ENCODE measurements around the gene LHFPL6. TPM values are rescaled to one million over a fixed set of nuclear protein-coding genes. Genes with fewer than 3 reads are reported as not detected.

Gene LHFPL6
- total and polyA plus RNA-seq, 4 donors = 22.7 to 115 (median 36.1) TPM

DNA sequence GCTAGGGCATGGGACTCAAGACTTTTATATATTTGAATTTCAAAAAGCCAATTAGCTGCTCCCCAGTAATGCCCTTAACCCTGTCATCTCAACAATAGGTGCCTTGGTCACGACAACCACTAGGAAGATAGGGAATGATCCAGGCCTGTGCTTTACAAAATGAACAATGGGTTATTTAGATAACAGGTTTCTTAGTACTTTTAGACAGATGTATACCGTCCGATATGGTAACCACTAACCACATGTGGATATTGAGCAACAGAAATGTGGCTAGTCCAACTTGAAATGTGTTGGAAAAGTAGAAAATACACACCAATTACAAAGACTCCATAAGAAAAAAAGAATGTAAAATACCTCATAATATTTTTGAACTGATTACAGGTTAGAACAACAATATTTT, 201.2 kb downstream of the LHFPL6 start:
- TF ChIP-seq, protein P1, sequence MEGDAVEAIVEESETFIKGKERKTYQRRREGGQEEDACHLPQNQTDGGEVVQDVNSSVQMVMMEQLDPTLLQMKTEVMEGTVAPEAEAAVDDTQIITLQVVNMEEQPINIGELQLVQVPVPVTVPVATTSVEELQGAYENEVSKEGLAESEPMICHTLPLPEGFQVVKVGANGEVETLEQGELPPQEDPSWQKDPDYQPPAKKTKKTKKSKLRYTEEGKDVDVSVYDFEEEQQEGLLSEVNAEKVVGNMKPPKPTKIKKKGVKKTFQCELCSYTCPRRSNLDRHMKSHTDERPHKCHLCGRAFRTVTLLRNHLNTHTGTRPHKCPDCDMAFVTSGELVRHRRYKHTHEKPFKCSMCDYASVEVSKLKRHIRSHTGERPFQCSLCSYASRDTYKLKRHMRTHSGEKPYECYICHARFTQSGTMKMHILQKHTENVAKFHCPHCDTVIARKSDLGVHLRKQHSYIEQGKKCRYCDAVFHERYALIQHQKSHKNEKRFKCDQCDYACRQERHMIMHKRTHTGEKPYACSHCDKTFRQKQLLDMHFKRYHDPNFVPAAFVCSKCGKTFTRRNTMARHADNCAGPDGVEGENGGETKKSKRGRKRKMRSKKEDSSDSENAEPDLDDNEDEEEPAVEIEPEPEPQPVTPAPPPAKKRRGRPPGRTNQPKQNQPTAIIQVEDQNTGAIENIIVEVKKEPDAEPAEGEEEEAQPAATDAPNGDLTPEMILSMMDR (IDR thresholded peaks at IDR 0.05; ENCODE audit: control extremely low read depth, extremely low read depth) = no peak
- Histone ChIP-seq H3K9me3 (ENCODE audit: control insufficient read depth in 4 of 4, insufficient read depth in 3 of 4, low read length in 3 of 4) (no peaks in the 10 kb centered on the region), H3K36me3 (ENCODE audit: control insufficient read depth in 4 of 4, insufficient read depth in 4 of 4, low read length in 4 of 4) (peaks cover 0 to 3% (median 0%) of the 10 kb centered on the region in 4 donors), H3K27ac (ENCODE audit: low read depth in 1 of 2, low read length in 1 of 2) (no peak overlapping the region), H3K9ac (ENCODE audit: insufficient read depth in 1 of 2, low read length in 2 of 2) (no peak overlapping the region), H3K4me1 (ENCODE audit: control insufficient read depth in 5 of 5, insufficient read depth in 5 of 5, low read length in 5 of 5) (peaks cover 0 to 33% (median 13%) of the 10 kb centered on the region in 5 donors), H3K27me3 (ENCODE audit: control insufficient read depth in 3 of 3, insufficient read depth in 3 of 3, low read length in 2 of 3) (no peaks in the 10 kb centered on the region), H3K4me3 (no peak overlapping the region)
- 29 to 72% methylated on average over 3 of the region's 3 CpGs for WGBS, 2 donors
- DNase-seq (no peak), ATAC-seq (ENCODE audit: insufficient read depth, low FRiP score) (no peak)

DNA sequence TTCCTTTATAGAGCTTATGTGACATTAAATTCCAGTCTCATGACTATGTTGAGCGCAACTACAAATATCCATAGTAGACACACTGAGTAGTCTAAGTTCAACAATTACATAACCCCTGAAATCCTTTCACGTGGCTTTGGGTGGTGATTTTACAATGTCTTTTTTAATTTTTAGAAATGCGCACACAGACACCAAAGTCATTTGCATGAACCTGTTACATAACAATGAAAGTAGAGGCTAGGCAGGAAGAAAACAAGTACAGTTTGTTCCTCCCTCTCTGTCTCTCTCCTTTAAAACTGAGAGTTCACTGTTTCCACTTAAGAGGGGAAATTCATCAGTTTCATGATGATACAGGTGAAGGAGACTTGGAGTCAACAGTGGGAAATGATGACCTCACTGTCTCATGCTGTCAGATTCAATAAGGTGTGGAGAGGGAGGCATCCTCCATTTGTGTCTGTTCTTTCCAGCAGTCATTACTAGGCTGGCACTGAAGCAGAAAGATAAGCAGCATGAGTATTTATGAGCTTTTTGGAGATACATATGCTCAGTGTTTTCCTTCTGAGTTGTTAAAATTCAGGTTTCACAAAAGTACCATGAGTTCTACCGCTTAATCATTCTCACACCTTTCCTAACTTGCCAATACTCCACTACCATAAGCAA, 201.8 kb downstream of the LHFPL6 start:
- WGBS, 2 donors = 55 to 78% methylated on average over 4 of the region's 4 CpGs

DNA sequence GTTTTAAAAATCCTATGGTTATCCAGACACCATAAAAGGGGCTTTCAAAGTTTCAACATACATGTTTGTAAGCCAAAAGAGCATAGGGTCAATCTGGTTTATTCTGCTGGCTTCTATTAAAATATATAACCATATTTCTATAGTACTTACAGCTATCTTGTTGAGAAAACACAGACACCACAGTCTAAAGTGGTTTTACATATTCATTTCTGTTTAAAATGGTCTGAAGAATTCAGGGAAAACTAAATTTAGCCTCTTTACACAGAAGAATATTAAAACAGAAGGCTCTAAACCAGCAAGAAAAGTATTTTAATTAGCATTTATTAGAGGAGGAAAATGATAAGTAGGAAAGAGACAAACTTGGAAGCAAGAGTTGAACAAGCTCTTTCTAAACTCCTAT, 203.9 kb downstream of the LHFPL6 start:
- H3K36me3 ChIP-seq (ENCODE audit: control insufficient read depth in 4 of 4, insufficient read depth in 4 of 4, low read length in 4 of 4) = peaks cover 0 to 3% (median 0%) of the 10 kb centered on the region in 4 donors
- H3K27me3 ChIP-seq (ENCODE audit: control insufficient read depth in 3 of 3, insufficient read depth in 3 of 3, low read length in 2 of 3) = no peaks in the 10 kb centered on the region
- TF ChIP-seq, protein P1 (IDR thresholded peaks at IDR 0.05; ENCODE audit: control extremely low read depth, extremely low read depth) = no peak
- no peaks in the 10 kb centered on the region for H3K9me3 ChIP-seq (ENCODE audit: control insufficient read depth in 4 of 4, insufficient read depth in 3 of 4, low read length in 3 of 4)
- ATAC-seq (ENCODE audit: insufficient read depth, low FRiP score) (no peak), DNase-seq (no peak)
- H3K4me1 ChIP-seq (ENCODE audit: control insufficient read depth in 5 of 5, insufficient read depth in 5 of 5, low read length in 5 of 5) = peaks cover 2 to 32% (median 25%) of the 10 kb centered on the region in 5 donors
- no peak overlapping the region for H3K27ac ChIP-seq (ENCODE audit: low read depth in 1 of 2, low read length in 1 of 2)
- H3K9ac ChIP-seq (ENCODE audit: insufficient read depth in 1 of 2, low read length in 2 of 2) = no peak overlapping the region
- H3K4me3 ChIP-seq = no peak overlapping the region

More for the DNA sequence above, 201.8 kb downstream of the LHFPL6 start:
- no peaks in the 10 kb centered on the region for H3K27me3 ChIP-seq (ENCODE audit: control insufficient read depth in 3 of 3, insufficient read depth in 3 of 3, low read length in 2 of 3)
- no peak for ATAC-seq (ENCODE audit: insufficient read depth, low FRiP score)
- H3K4me3 ChIP-seq = no peak overlapping the region
- TF ChIP-seq, protein P1 (IDR thresholded peaks at IDR 0.05; ENCODE audit: control extremely low read depth, extremely low read depth) = no peak
- H3K36me3 ChIP-seq (ENCODE audit: control insufficient read depth in 4 of 4, insufficient read depth in 4 of 4, low read length in 4 of 4) = peaks cover 0 to 3% (median 0%) of the 10 kb centered on the region in 4 donors
- no peaks in the 10 kb centered on the region for H3K9me3 ChIP-seq (ENCODE audit: control insufficient read depth in 4 of 4, insufficient read depth in 3 of 4, low read length in 3 of 4)
- no peak overlapping the region for H3K9ac ChIP-seq (ENCODE audit: insufficient read depth in 1 of 2, low read length in 2 of 2)
- H3K4me1 ChIP-seq (ENCODE audit: control insufficient read depth in 5 of 5, insufficient read depth in 5 of 5, low read length in 5 of 5) = peaks cover 0 to 32% (median 13%) of the 10 kb centered on the region in 5 donors
- no peak for DNase-seq
- no peak overlapping the region for H3K27ac ChIP-seq (ENCODE audit: low read depth in 1 of 2, low read length in 1 of 2)

DNA sequence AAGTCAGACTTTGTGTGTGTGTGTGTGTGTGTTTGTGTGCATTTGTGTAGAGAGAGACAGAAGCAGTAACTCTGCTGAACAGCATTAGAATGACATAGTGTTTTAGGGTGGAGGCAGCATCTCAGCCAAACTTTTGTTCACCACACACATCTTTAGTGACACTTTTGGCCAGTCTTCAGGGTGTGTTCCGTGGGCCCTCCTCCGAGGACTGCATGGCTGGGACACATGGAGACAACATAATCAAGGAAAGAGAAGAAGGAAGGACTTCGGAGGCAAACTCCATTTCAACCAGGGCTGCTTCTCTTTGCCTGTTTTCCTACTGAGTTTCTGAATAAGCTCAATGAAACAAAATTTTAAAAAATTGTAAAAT, 205.1 kb downstream of the LHFPL6 start:
- Histone ChIP-seq H3K36me3 (ENCODE audit: control insufficient read depth in 4 of 4, insufficient read depth in 4 of 4, low read length in 4 of 4) (peaks cover 0 to 3% (median 0%) of the 10 kb centered on the region in 4 donors), H3K4me3 (no peak overlapping the region), H3K27ac (ENCODE audit: low read depth in 1 of 2, low read length in 1 of 2) (no peak overlapping the region), H3K9me3 (ENCODE audit: control insufficient read depth in 4 of 4, insufficient read depth in 3 of 4, low read length in 3 of 4) (no peaks in the 10 kb centered on the region), H3K4me1 (ENCODE audit: control insufficient read depth in 5 of 5, insufficient read depth in 5 of 5, low read length in 5 of 5) (peaks cover 2 to 27% (median 24%) of the 10 kb centered on the region in 5 donors), H3K27me3 (ENCODE audit: control insufficient read depth in 3 of 3, insufficient read depth in 3 of 3, low read length in 2 of 3) (no peaks in the 10 kb centered on the region), H3K9ac (ENCODE audit: insufficient read depth in 1 of 2, low read length in 2 of 2) (no peak overlapping the region)
- WGBS, 2 donors = 83 to 84% methylated on average over 3 of the region's 3 CpGs
- peak; percentile 26 to 59 (median 47) for DNase-seq
- ATAC-seq (ENCODE audit: insufficient read depth, low FRiP score) = no peak
- TF ChIP-seq, protein P1 (IDR thresholded peaks at IDR 0.05; ENCODE audit: control extremely low read depth, extremely low read depth) = no peak

All from lung (tissue), 12 donors.